T-helper 1 cell treated with Interleukin-12 subunit alpha and Interleukin-12 subunit beta and Interleukin-4 antibody, amounts not matched to agents 30 μg/mL and 1 μg/mL, for 36 hours (primary cell): Measurements from ENCODE around the gene CD22.

ENCODE experiments used
- H3K27ac Mint-ChIP-seq: one replicate; pipeline ENCODE4 v1.8.0; 2021; ENCODE audit warnings: mild to moderate bottlenecking, mixed read lengths
- H3K27me3 Mint-ChIP-seq: one replicate; pipeline ENCODE4 v1.8.0; 2021; ENCODE audit warnings: low read depth, mixed read lengths
- H3K36me3 Mint-ChIP-seq: one replicate; pipeline ENCODE4 v1.8.0; 2021; ENCODE audit warnings: low read depth, mixed read lengths
- H3K4me1 Mint-ChIP-seq: one replicate; pipeline ENCODE4 v1.8.0; 2021; ENCODE audit warnings: low read depth, mixed read lengths
- H3K4me3 Mint-ChIP-seq: one replicate; pipeline ENCODE4 v1.8.0; 2021; ENCODE audit warnings: mild to moderate bottlenecking, moderate library complexity, mixed read lengths
- H3K9me3 Mint-ChIP-seq: one replicate; pipeline ENCODE4 v1.8.0; 2021; ENCODE audit warnings: mixed read lengths

The CD22 gene

DNA sequence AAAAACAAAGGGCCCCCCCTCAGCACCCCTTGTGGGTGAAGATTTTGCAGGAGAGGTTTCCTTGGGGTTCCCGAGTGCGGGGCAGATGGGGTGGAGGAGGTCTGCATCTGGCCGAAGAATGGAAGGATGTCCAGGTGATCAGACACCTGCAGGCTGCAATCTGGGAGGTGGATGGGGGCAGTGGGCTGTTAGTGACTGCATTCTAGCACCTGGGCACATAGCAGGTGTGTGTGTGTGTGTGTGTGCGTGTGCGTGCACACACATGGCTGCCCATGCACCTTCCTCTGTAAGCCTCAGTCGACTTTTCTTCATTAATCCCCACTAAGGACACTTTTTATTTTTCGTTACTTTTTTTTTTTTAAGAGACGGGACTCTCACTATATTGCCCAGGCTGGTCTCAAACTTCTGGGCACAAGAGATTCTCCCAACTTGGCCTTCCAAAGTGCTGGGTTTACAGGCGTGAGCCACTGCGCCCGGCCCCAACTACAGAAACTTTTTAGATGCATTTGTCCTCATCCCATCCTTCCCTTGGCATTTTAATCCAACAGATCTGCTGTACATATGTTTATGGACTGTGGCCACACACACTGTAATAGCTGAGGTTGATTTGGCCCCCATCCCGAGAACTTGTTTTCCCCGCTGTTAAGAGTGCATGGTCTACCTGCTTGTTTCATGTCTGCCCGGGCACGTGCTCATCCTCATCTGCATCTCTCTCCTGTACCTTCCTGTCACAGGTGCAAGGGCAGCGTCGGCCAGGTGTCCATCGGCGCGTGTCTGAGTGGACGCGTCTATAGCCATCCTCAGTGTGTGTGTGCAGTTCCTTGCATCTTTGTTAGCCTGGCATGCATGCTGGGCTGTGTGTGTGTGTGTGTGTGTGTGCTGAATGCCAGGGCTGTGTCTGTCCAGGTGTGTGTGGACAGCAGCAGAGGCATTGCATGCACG is 36.3 kb upstream of the CD22 start:
- no peaks in the 10 kb centered on the region for H3K36me3 Mint-ChIP-seq
- H3K27ac Mint-ChIP-seq = no peak overlapping the region
- H3K27me3 Mint-ChIP-seq = no peaks in the 10 kb centered on the region
- H3K4me3 Mint-ChIP-seq = no peak overlapping the region
- H3K9me3 Mint-ChIP-seq = no peaks in the 10 kb centered on the region
- peaks cover 2% of the 10 kb centered on the region for H3K4me1 Mint-ChIP-seq

DNA sequence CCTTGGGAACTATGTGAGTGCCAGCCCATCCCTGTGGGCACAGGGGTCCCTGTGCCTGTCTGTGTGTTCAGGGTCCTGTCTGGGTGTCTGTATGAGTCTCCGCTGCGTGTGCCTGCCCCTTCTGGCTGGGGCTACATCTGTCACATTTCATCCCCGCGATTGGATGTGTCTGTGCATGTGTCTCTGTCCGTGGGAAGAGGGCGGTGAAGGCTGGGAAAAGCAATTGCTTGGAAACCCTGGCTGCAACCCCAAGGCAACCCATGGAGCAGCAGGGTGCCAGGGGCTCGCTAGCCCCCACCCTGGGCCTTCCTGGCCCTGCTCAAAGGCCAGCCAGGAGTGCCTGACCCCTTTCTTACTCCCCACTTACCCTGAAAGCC is 35.6 kb upstream of the CD22 start:
- H3K27ac Mint-ChIP-seq = no peak overlapping the region
- H3K4me3 Mint-ChIP-seq = no peak overlapping the region
- no peaks in the 10 kb centered on the region for H3K9me3 Mint-ChIP-seq
- H3K4me1 Mint-ChIP-seq = peaks cover 2% of the 10 kb centered on the region
- no peaks in the 10 kb centered on the region for H3K27me3 Mint-ChIP-seq
- H3K36me3 Mint-ChIP-seq = no peaks in the 10 kb centered on the region

DNA sequence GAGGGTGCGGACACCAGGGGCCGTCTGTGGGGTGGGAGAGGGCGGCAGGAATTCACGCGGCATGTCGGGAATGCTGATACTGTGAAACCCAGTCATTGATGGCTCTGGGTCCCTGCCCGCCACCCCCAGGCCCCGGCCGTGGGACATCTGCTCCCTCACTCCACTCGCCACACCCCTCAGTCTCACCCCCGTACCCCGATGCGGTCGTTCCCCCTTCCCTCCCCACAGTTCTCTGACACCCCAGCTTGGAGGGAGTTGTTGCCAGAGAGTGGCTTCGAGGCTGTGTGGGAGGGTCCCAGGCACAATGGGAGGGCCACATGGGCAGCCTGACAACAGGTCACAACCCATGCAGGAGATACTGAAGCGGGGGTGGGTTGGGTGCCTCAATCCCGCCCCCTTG is 35.2 kb upstream of the CD22 start:
- Mint-ChIP-seq H3K27me3 (no peaks in the 10 kb centered on the region), H3K36me3 (no peaks in the 10 kb centered on the region), H3K27ac (no peak overlapping the region), H3K9me3 (no peaks in the 10 kb centered on the region), H3K4me3 (no peak overlapping the region), H3K4me1 (peaks cover 2% of the 10 kb centered on the region)

DNA sequence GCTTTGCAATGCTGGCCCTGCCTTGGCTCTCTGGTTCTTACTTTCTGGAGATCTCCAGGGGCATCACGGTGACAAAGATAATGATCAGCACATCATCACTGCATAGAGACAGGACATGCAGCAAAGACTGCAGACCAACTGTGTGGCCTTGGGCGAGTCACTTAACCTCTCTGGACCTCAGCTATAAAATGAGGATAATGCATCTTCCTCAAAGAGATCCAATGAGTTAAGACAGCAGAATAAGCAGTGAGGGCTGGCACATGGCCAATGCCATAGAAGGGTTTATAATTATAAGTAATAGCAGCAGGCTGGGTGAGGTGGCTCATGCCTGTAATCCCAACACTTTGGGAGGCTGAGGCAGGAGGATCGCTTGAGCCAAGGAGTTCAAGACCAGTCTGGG is 34.7 kb upstream of the CD22 start:
- no peaks in the 10 kb centered on the region for H3K9me3 Mint-ChIP-seq
- no peak overlapping the region for H3K27ac Mint-ChIP-seq
- no peak overlapping the region for H3K4me3 Mint-ChIP-seq
- H3K36me3 Mint-ChIP-seq = no peaks in the 10 kb centered on the region
- no peaks in the 10 kb centered on the region for H3K27me3 Mint-ChIP-seq
- H3K4me1 Mint-ChIP-seq = peaks cover 2% of the 10 kb centered on the region

DNA sequence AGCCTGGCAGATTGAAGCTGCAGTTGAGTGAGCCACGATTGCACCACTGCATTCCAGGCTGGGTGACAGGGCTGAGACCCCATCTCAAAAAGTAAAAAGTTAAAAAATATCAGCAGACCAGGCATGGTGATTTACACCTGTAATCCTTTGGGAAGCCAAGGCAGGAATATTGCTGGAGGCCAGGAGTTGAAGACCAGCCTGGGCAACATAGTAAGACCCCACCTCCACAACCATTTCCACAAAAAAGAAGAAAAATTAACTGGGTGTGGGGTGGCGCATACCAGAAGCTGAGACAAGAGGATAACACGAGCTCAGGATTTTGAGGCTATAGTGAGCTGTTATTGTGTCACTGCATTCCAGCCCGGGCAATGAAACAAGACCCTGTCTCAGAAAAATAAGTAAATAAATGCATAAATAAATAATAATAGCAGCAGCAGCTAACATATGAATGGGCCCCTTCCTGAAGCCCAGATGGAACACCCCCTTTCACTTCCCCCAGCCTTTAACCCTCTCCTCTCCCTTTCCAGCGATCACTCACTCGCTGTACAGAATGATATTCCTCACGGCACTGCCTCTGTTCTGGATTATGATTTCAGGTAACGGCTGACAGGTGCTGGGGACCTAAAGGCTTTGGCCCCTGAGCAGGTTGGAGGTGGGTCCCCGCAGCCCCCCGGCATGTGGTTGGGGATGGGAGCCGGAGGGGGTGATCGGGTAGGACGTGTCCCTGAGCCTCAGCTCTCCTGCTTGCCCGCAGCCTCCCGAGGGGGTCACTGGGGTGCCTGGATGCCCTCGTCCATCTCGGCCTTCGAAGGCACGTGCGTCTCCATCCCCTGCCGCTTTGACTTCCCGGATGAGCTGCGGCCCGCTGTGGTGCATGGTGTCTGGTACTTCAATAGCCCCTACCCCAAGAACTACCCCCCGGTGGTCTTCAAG is 33.9 kb upstream of the CD22 start:
- Mint-ChIP-seq H3K9me3 (no peaks in the 10 kb centered on the region), H3K36me3 (no peaks in the 10 kb centered on the region), H3K27ac (no peak overlapping the region), H3K4me1 (peaks cover 2% of the 10 kb centered on the region), H3K27me3 (no peaks in the 10 kb centered on the region), H3K4me3 (no peak overlapping the region)

DNA sequence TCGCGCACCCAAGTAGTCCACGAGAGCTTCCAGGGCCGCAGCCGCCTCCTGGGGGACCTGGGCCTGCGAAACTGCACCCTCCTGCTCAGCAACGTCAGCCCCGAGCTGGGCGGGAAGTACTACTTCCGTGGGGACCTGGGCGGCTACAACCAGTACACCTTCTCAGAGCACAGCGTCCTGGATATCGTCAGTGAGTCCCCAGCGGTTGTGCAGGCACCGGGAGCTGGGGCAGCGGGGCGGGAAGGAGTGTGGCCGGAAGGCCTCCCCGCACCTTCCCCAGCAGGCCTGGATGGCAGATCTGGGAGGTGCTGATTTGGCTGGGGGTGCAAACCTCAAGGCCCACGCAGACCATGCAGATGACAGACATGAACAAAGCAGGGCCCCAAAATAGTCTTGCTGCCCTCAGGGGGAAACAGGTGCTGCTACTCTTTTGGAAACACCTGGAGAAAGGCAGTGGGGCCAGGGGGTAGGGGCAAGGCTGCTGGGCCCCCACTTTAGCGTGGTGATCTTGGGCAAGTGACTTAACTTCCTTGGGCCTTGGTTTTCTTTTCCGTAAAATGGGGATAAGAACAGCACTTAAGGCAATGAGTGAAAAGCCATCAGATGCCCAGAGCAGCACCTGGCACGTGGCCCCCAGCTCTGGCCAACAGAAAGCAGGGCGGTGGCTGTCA is 33.1 kb upstream of the CD22 start:
- Mint-ChIP-seq H3K27me3 (no peaks in the 10 kb centered on the region), H3K27ac (no peak overlapping the region), H3K4me1 (peaks cover 2% of the 10 kb centered on the region), H3K36me3 (no peaks in the 10 kb centered on the region), H3K4me3 (no peak overlapping the region), H3K9me3 (no peaks in the 10 kb centered on the region)

DNA sequence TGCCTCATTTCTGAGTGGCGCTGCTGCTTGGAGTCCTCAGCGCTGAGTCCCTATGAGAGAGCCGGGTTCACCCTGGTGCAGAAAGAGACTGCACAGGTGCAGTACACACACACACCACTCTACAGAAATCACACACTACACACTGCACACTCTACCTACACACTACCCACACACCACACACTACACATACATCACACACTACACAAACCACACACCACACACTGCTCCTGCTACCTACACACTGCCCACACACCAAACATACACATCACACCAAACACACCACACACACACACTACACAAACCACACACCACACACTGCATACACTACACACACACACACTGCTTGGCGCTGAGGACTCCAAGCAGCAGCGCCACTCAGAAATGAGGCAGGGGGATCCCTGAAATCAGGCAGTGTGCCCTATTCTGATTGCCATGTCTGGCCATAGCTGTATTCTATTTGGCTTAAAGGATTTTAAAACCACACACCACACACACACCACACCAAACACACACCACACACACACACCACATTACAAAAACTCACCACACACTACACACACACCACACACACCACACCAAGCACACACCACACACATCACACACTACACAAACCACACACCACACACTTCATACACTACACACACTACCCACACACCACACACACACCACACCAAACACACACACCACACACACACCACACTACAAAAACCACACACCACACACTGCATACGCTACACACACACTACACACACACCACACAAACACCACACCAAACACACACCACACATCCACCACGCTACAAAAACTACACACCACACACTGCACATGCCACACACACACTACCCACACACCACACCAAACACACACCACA is 32.1 kb upstream of the CD22 start:
- H3K4me3 Mint-ChIP-seq = no peak overlapping the region
- no peaks in the 10 kb centered on the region for H3K36me3 Mint-ChIP-seq
- H3K27ac Mint-ChIP-seq = no peak overlapping the region
- no peaks in the 10 kb centered on the region for H3K9me3 Mint-ChIP-seq
- H3K27me3 Mint-ChIP-seq = no peaks in the 10 kb centered on the region
- peaks cover 2% of the 10 kb centered on the region for H3K4me1 Mint-ChIP-seq

DNA sequence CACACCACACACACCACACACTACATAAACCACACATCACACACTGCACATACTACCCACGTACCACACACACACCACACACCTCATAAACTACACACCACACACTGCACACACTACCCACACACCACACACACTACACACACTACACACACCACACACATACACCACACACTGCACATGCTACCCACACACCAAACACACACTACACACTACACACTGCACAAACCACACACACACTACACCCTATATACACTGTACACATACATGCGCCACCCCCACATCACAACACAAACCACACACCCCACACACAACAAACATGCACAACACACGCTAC is 31.5 kb upstream of the CD22 start:
- no peak overlapping the region for H3K4me3 Mint-ChIP-seq
- H3K27ac Mint-ChIP-seq = no peak overlapping the region
- no peaks in the 10 kb centered on the region for H3K9me3 Mint-ChIP-seq
- H3K27me3 Mint-ChIP-seq = no peaks in the 10 kb centered on the region
- H3K4me1 Mint-ChIP-seq = peaks cover 2% of the 10 kb centered on the region
- H3K36me3 Mint-ChIP-seq = no peaks in the 10 kb centered on the region

DNA sequence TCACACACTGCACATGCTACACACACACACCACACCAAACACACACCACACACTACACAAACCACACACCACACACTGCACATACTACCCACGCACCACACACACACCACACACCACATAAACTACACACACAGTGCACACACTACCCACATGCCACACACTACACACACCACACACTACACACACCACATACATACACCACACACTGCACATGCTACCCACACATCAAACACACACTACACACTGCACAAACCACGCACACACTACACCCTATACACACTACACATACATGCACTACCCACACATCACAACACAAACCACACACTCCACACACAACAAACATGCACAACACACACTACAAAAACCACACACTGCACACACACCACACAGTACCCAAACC is 31.1 kb upstream of the CD22 start:
- Mint-ChIP-seq H3K4me3 (no peak overlapping the region), H3K9me3 (no peaks in the 10 kb centered on the region), H3K36me3 (no peaks in the 10 kb centered on the region)

DNA sequence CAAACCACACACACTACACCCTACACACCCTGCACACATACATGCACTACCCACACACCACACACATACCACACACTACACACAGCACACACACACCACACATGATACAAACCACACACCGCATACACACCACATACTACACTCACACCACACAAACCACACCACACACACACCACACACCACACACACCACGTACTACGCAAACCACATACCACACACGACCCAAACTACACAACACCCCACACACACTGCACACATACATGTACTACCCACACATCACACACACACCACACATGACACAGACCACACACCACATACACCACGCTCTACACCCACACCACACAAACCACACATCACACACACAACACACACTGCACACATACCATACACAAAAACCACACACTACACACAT is 30.4 kb upstream of the CD22 start:
- H3K27me3 Mint-ChIP-seq = peaks cover 2% of the 10 kb centered on the region

More for the DNA sequence above, 31.1 kb upstream of the CD22 start:
- H3K27me3 Mint-ChIP-seq = no peaks in the 10 kb centered on the region
- no peak overlapping the region for H3K27ac Mint-ChIP-seq
- H3K4me1 Mint-ChIP-seq = peaks cover 2% of the 10 kb centered on the region

DNA sequence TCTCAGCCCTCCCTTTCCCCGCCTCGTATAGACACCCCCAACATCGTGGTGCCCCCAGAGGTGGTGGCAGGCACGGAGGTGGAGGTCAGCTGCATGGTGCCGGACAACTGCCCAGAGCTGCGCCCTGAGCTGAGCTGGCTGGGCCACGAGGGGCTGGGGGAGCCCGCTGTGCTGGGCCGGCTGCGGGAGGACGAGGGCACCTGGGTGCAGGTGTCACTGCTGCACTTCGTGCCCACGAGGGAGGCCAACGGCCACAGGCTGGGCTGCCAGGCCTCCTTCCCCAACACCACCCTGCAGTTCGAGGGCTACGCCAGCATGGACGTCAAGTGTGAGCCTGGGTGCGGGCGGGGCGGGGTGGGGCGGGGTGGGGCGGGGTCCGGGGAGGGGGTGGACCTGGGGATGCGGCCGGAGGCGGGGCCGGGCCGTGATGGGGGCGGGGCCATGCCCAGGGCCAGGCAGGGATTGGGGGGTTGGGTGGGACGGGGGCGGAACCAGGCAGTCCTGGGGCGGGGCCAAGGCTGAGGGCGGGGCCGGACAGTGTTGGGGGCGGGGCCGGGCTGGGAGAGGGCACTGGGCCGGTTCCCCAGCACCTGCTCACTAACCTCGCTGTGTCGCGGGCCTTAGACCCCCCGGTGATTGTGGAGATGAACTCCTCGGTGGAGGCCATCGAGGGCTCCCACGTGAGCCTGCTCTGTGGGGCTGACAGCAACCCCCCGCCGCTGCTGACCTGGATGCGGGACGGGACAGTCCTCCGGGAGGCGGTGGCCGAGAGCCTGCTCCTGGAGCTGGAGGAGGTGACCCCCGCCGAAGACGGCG is 29.3 kb upstream of the CD22 start:
- H3K4me1 Mint-ChIP-seq = peaks cover 2% of the 10 kb centered on the region
- no peaks in the 10 kb centered on the region for H3K9me3 Mint-ChIP-seq
- no peak overlapping the region for H3K4me3 Mint-ChIP-seq

More for the DNA sequence above, 30.4 kb upstream of the CD22 start:
- no peaks in the 10 kb centered on the region for H3K36me3 Mint-ChIP-seq
- no peak overlapping the region for H3K4me3 Mint-ChIP-seq
- no peaks in the 10 kb centered on the region for H3K9me3 Mint-ChIP-seq
- H3K4me1 Mint-ChIP-seq = peaks cover 2% of the 10 kb centered on the region
- H3K27ac Mint-ChIP-seq = no peak overlapping the region

DNA sequence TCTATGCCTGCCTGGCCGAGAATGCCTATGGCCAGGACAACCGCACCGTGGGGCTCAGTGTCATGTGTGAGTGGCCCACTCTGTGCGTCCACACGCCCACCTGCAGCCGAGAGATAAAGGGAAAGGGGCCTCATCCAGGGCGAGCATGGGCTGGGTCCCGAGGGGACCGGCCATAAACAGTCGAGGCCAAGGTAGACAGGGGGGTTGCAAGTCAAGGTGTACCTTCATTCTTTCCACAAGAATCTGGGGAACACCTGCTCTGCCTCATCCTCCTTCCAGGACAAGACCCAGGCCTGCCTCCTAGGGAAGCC is 28.7 kb upstream of the CD22 start:
- peaks cover 2% of the 10 kb centered on the region for H3K4me1 Mint-ChIP-seq
- no peaks in the 10 kb centered on the region for H3K9me3 Mint-ChIP-seq
- peaks cover 2% of the 10 kb centered on the region for H3K27me3 Mint-ChIP-seq
- no peaks in the 10 kb centered on the region for H3K36me3 Mint-ChIP-seq
- H3K4me3 Mint-ChIP-seq = no peak overlapping the region
- no peak overlapping the region for H3K27ac Mint-ChIP-seq

More for the DNA sequence above, 29.3 kb upstream of the CD22 start:
- H3K36me3 Mint-ChIP-seq = no peaks in the 10 kb centered on the region
- peaks cover 2% of the 10 kb centered on the region for H3K27me3 Mint-ChIP-seq
- H3K27ac Mint-ChIP-seq = no peak overlapping the region

DNA sequence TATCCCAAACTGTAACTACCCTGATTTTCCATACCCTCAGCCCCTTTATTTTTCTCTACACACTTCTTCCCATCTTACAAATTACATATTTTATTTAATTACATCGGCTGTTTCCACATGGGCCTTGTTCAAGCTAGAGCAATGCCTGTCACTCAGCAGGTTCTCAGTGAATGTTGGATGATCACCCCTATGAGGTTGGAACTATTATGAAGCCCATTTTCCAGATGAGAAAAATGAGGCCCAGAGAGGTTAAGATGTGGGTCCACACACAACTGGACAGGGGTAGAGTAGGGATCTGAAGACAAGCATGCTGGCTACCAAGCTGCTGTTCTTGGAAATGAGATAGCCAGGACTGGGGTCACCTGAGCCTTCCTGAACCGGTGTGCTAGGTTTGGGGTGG is 27.0 kb upstream of the CD22 start:
- no peaks in the 10 kb centered on the region for H3K36me3 Mint-ChIP-seq
- no peaks in the 10 kb centered on the region for H3K9me3 Mint-ChIP-seq
- H3K4me1 Mint-ChIP-seq = no peaks in the 10 kb centered on the region
- peaks cover 2% of the 10 kb centered on the region for H3K27me3 Mint-ChIP-seq
- no peak overlapping the region for H3K4me3 Mint-ChIP-seq
- H3K27ac Mint-ChIP-seq = no peak overlapping the region
